HFFc6 (cell line): ENCODE measurements around the gene GMPPB. TPM values are rescaled to one million over a fixed set of nuclear protein-coding genes. Genes with fewer than 3 reads are reported as not detected.

Source experiments
- DNase-seq: peaks from one replicate; pipeline ENCODE4 v3.0.0-alpha.2; 2018
- H3K27ac Mint-ChIP-seq: 2 replicates; pipeline ENCODE4 v1.8.0; 2020; ENCODE audit warnings: mild to moderate bottlenecking, mixed read lengths
- H3K27me3 Mint-ChIP-seq: 2 replicates; pipeline ENCODE4 v1.8.0; 2021; ENCODE audit warnings: mild to moderate bottlenecking, moderate library complexity, mixed read lengths; ENCODE audit not compliant: insufficient read depth
- H3K36me3 Mint-ChIP-seq: 2 replicates; pipeline ENCODE4 v1.8.0; 2021; ENCODE audit warnings: low read depth, mixed read lengths
- H3K4me1 Mint-ChIP-seq: 2 replicates; pipeline ENCODE4 v1.8.0; 2020; ENCODE audit warnings: low read depth, mixed read lengths
- H3K4me3 Mint-ChIP-seq: 2 replicates; pipeline ENCODE4 v1.8.0; 2020; ENCODE audit warnings: mild to moderate bottlenecking, moderate library complexity, mixed read lengths
- H3K9me3 Mint-ChIP-seq: 2 replicates; pipeline ENCODE4 v1.8.0; 2020; ENCODE audit warnings: mild to moderate bottlenecking, mixed read lengths
- total RNA-seq, 6 experiments: library from RNA; stranded (reverse); fragmentation: NEBNext Ultra II Directional; extraction: Animal tissue kit (Norgen Biotek cat#: 25700); gene quantifications; 2 replicates in 1 of 6; 3 replicates in 5 of 6; pipeline ENCODE4 v1.2.3, GENCODE V29; 2021
- TF ChIP-seq, protein P1 (sequence below): fragments of 200-600 bp; sonication (generic); IDR thresholded peaks from 2 replicates; pipeline ENCODE4 v1.5.0; 2021; ENCODE audit warnings: antibody characterized with exemption, mild to moderate bottlenecking

GMPPB gene
- total RNA-seq, 6 experiments from 2014 or later = 30.5 to 39.4 (median 34.8) TPM

DNA sequence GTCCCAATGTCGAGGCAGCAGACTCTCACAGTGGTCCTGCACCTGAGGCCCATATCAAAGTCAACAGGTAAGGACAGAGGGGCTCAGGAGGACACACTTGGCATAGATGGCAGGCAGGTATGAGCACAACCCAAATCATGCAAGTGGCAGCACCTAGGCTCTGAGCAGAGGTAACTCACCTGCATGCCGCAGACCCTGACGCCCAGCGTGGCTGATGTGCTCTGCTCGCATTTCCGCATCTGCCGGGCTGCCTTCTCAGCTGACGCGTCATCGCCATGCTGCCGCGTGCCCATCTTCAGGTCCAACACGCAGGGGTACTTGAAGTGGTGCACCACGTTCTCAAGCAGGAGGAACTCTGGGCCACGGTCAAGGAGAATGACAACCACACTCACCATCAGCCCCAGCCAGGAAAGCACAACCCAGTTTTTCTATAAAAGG, 4.2 kb upstream of the GMPPB start:
- Mint-ChIP-seq H3K4me1 (peaks cover 13% of the 10 kb centered on the region), H3K27ac (no peak overlapping the region), H3K4me3 (no peak overlapping the region), H3K36me3 (peaks cover 18% of the 10 kb centered on the region; the same call in 1 of the 2 replicates), H3K27me3 (peaks cover 8% of the 10 kb centered on the region), H3K9me3 (no peaks in the 10 kb centered on the region)
- TF ChIP-seq, protein P1, sequence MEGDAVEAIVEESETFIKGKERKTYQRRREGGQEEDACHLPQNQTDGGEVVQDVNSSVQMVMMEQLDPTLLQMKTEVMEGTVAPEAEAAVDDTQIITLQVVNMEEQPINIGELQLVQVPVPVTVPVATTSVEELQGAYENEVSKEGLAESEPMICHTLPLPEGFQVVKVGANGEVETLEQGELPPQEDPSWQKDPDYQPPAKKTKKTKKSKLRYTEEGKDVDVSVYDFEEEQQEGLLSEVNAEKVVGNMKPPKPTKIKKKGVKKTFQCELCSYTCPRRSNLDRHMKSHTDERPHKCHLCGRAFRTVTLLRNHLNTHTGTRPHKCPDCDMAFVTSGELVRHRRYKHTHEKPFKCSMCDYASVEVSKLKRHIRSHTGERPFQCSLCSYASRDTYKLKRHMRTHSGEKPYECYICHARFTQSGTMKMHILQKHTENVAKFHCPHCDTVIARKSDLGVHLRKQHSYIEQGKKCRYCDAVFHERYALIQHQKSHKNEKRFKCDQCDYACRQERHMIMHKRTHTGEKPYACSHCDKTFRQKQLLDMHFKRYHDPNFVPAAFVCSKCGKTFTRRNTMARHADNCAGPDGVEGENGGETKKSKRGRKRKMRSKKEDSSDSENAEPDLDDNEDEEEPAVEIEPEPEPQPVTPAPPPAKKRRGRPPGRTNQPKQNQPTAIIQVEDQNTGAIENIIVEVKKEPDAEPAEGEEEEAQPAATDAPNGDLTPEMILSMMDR = no peak
- DNase-seq = no peak

DNA sequence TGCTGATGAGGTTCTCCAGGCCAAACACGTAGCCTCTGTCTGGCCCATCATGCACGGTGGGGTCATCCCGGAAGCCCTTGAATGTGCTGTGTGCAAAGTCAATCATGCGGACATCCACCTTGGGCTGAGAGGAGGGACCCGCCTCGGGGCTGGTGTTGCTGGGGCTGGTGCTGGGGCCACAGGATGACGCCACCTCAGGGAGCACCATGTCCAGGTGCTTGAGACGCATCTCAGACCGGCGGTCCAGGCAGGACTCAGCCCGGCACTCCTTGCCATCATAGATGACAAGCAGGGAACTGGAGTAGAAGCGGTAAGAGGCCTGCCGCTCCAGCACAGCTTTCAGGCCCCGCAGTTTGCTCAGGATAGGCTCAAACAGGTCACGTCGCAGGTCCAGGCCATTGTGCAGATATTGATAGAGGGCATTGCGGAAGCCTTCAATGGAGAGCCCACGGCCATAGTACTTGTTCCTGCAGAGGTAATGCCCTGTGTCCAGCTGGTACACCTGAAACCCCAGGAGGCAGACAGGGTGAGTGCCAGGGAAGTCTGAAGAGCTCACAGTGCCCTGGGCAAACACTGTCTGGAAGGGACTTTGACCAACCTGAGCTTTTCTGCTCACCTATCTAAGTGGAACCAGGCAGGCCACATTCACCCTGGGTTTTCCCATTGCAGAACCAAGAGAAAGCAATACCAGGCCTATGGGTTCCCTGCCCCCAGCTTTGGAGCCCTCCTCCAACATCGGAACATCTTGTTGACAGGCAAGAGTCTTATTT, 3.6 kb upstream of the GMPPB start:
- Mint-ChIP-seq H3K4me3 (no peak overlapping the region), H3K9me3 (no peaks in the 10 kb centered on the region), H3K27ac (no peak overlapping the region), H3K27me3 (peaks cover 8% of the 10 kb centered on the region), H3K36me3 (peaks cover 19% of the 10 kb centered on the region; the same call in 1 of the 2 replicates), H3K4me1 (peaks cover 19% of the 10 kb centered on the region)
- no peak for DNase-seq
- TF ChIP-seq, protein P1 = no peak

- Mint-ChIP-seq H3K4me1 (peaks cover 19% of the 10 kb centered on the region), H3K4me3 (no peak overlapping the region), H3K27ac (peak overlapping the region; percentile 22; the same call in 1 of the 2 replicates), H3K27me3 (peaks cover 12% of the 10 kb centered on the region), H3K9me3 (no peaks in the 10 kb centered on the region), H3K36me3 (peaks cover 18% of the 10 kb centered on the region; the same call in 1 of the 2 replicates)
- TF ChIP-seq, protein P1 = no peak
- DNase-seq = no peak
These were observed 2.3 kb upstream of the GMPPB start for GRCh38 chr3:49725906-49726681.

GRCh38 chr3:49724586-49724985, 835 bp upstream of the GMPPB start:
- no peak for DNase-seq
- no peaks in the 10 kb centered on the region for H3K9me3 Mint-ChIP-seq

DNA sequence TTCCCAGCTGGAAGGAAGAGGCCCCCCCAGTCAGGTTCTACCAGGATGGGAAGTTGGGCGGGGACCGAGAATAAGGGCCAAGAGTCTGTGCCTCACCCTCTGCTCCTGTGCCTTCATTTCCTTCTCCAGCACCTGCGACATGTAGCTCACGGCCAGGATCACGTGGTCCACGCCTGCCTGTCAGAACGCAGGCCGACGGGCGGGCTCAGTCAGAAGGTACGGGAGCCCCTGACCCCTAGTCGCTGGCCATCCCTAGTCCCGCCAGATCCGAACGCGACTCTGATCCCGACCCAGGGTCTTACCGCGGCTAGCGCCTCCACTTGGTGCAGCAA, 489 bp downstream of the GMPPB start:
- DNase-seq = peak; percentile 36
- peaks cover 20% of the 10 kb centered on the region for H3K27me3 Mint-ChIP-seq
- H3K4me3 Mint-ChIP-seq = peak overlapping the region; percentile 97
- TF ChIP-seq, protein P1 = no peak
- H3K36me3 Mint-ChIP-seq = peaks cover 38% of the 10 kb centered on the region
- peaks cover 36% of the 10 kb centered on the region for H3K4me1 Mint-ChIP-seq
- H3K27ac Mint-ChIP-seq = peak overlapping the region; percentile 98
- peaks cover 5% of the 10 kb centered on the region; the same call in 1 of the 2 replicates for H3K9me3 Mint-ChIP-seq

More at GRCh38 chr3:49724586-49724985, 835 bp upstream of the GMPPB start:
- H3K27me3 Mint-ChIP-seq = peaks cover 16% of the 10 kb centered on the region
- H3K4me3 Mint-ChIP-seq = peak overlapping the region; percentile 97
- peaks cover 25% of the 10 kb centered on the region; the same call in 1 of the 2 replicates for H3K36me3 Mint-ChIP-seq
- H3K27ac Mint-ChIP-seq = peak overlapping the region; percentile 98
- H3K4me1 Mint-ChIP-seq = peaks cover 24% of the 10 kb centered on the region
- TF ChIP-seq, protein P1 = no peak
